ENCODE measurements around the gene MOV10L1. TPM values are rescaled to one million over a fixed set of nuclear protein-coding genes. Genes with fewer than 3 reads are reported as not detected.

Gene MOV10L1
- total and polyA plus RNA-seq, 2 donors (not counting 3 experiments of a cell fraction or from before 2014, with no cell fraction given) = 27.6 to 37.6 TPM

- POLR2A ChIA-PET = no interaction called here
- BruUV-seq (replicated peaks) = no TSS peak
- intact Hi-C loops (cut with micrococcal nuclease) = no loop called here
Measured at GRCh38 chr22:50098052-50098451, 8.2 kb downstream of the MOV10L1 start.

More at GRCh38 chr22:50098052-50098451, 8.2 kb downstream of the MOV10L1 start:
- peaks cover 0 to 4% of the 10 kb centered on the region in 2 experiments for H3K27me3 ChIP-seq (ENCODE audit: control insufficient read depth in 2 of 2, insufficient read depth in 2 of 2, low read length in 2 of 2)
- FAIRE-seq (no peak), DNase-seq (ENCODE audit: low read depth, low spot score) (no peak)
- no peak overlapping the region for H3K4me2 ChIP-seq (ENCODE audit: insufficient read depth, low read length)
- CTCF ChIA-PET = no interaction called here
- no peaks in the 10 kb centered on the region for H3K36me3 ChIP-seq (ENCODE audit: control insufficient read depth in 2 of 2, extremely low read depth in 1 of 2, insufficient read depth in 2 of 2, low read length in 2 of 2)
- no peaks in the 10 kb centered on the region for H3K4me1 ChIP-seq (ENCODE audit: control insufficient read depth, extremely low read depth, insufficient read depth, low read length)
- H2AFZ ChIP-seq (ENCODE audit: low read depth, low read length) = no peak overlapping the region
- dilution Hi-C loops (cut with MboI; ENCODE audit: extremely low pct_ligation_motif_present, low sequenced_read_pairs) = no loop called here
- H3K27ac ChIP-seq (ENCODE audit: insufficient read depth, low read depth, low read length) = no peak overlapping the region
- no peaks in the 10 kb centered on the region for H3K79me2 ChIP-seq (ENCODE audit: control insufficient read depth, insufficient read depth, low read length)
- no peaks in the 10 kb centered on the region for H3K9me3 ChIP-seq (replicated peaks; ENCODE audit: control insufficient read depth, insufficient read depth, low read length)
- TF ChIP-seq GATA2 (IDR thresholded peaks at IDR 0.05; ENCODE audit: insufficient read depth, insufficient read length, low read depth, low read length) = no peak
- no peak for TF ChIP-seq FOS (IDR thresholded peaks at IDR 0.05; ENCODE audit: borderline replicate concordance, insufficient read depth, low read length)
- no peak for TF ChIP-seq JUN (IDR thresholded peaks at IDR 0.05; ENCODE audit: borderline replicate concordance, insufficient read depth, insufficient read length, low read depth)
- no peak for TF ChIP-seq POLR2AphosphoS5 (IDR thresholded peaks at IDR 0.05; ENCODE audit: insufficient read depth, low read depth, low read length)
- TF ChIP-seq EZH2 (IDR thresholded peaks at IDR 0.05; ENCODE audit: borderline replicate concordance, low read depth, low read length, severe bottlenecking) = no peak
- no peak for TF ChIP-seq POLR2A (IDR thresholded peaks at IDR 0.05; ENCODE audit: low read depth, low read length)
- no peak for TF ChIP-seq MYC (IDR thresholded peaks at IDR 0.05; ENCODE audit: low read depth, low read length)
- TF ChIP-seq CTCF (IDR thresholded peaks at IDR 0.05; ENCODE audit: extremely low read depth in 1 of 2, insufficient read depth in 1 of 2, low read depth in 1 of 2, low read length in 2 of 2) = no peak
- TF ChIP-seq MAX (IDR thresholded peaks at IDR 0.05; ENCODE audit: insufficient read depth, insufficient read length) = no peak
- H4K20me1 ChIP-seq (replicated peaks; ENCODE audit: control insufficient read depth, extremely low read depth, insufficient read depth, low read length) = no peaks in the 10 kb centered on the region
- no peak overlapping the region for H3K9ac ChIP-seq (replicated peaks; ENCODE audit: extremely low read depth, insufficient read depth, low read length)
- H3K4me3 ChIP-seq (replicated peaks in 1 of 3; ENCODE audit: insufficient read depth in 1 of 3, low read depth in 1 of 3, low read length in 3 of 3) = no peak overlapping the region
- H3K9me1 ChIP-seq (replicated peaks; ENCODE audit: control insufficient read depth, extremely low read depth, insufficient read depth, low read length) = no peaks in the 10 kb centered on the region

All from endothelial cell of umbilical vein (primary cell).